NCI-H1048 (cell line): ENCODE results near the gene KAT14.
"Not testable (repeated sequence)": the region's sequence is repeated elsewhere in the genome, so short reads cannot be mapped to it uniquely, and the experiment has no call there.

Experiments used
- DNase-seq: peaks from one replicate; lab custom pipeline; 2025; lab: John Stamatoyannopoulos, UW

Gene KAT14, protein sequence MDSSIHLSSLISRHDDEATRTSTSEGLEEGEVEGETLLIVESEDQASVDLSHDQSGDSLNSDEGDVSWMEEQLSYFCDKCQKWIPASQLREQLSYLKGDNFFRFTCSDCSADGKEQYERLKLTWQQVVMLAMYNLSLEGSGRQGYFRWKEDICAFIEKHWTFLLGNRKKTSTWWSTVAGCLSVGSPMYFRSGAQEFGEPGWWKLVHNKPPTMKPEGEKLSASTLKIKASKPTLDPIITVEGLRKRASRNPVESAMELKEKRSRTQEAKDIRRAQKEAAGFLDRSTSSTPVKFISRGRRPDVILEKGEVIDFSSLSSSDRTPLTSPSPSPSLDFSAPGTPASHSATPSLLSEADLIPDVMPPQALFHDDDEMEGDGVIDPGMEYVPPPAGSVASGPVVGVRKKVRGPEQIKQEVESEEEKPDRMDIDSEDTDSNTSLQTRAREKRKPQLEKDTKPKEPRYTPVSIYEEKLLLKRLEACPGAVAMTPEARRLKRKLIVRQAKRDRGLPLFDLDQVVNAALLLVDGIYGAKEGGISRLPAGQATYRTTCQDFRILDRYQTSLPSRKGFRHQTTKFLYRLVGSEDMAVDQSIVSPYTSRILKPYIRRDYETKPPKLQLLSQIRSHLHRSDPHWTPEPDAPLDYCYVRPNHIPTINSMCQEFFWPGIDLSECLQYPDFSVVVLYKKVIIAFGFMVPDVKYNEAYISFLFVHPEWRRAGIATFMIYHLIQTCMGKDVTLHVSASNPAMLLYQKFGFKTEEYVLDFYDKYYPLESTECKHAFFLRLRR

DNA sequence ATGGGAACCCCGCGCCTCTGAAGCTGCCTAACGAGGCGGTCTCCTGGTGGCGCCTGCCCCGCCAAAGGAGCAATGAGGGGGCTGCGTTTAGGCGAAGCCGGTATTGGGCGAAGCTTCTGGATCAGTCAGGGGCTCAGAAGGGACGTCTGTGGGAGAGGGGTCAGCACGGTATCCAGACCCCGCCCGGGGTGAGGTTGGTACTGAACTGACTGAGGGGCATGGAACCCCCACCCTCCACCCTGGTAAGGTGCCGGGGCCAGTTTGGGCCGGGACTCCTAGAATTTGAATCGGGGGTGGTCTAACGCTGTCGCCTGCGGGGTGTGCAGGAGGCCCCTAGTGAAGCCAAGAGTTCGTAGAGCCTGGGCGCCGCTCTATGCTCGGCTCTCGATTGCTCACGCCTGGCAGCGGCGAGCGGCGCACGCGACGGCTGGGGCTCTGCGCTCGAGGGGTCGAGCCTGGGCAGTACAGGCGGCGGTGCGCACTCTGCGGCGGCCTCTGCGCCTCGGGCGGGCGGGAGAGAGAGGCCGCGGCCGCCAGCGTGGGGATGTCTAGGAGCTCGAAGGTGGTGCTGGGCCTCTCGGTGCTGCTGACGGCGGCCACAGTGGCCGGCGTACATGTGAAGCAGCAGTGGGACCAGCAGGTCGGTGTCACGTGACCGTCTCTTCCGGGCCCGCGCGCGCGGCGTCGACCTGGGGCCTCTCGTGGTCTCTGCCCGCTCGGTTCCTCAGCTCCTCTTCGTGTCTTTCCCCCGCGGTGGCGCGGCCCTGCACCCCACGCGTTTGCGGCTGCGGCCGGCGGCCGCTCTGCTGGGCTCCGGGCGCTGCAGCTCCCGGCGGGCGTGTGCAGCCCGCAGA, at the start of gene KAT14, which contains the start of gene PET117:
Gene KAT14 (plus strand): TSS at position 452 of the 854 bp plus-strand sequence. CDS start 4,798 bp downstream, outside the sequence.
Gene PET117 (plus strand): TSS at position 452 of the 854 bp plus-strand sequence. CDS start 93 bp downstream, at position 545.
- DNase-seq: peak; percentile 88

DNA sequence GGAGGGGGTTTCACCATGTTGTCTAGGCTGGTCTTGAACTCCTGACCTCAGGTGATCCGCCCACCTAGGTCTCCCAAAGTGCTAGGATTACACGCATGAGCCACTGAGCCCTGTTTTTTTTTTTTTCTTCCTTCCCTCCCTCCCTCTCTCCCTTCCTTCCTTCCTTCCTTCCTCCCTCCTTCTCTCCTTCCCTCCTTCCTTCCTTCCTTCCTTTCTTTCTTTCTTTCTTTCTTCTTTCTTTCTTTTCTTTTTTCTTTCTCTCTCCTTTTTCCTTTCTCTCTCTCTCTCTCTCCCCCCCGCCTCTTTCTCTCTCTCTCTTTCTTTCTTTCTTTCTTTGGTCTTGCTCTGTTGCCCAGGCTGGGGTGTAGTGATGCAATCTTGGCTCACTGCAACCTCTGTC, 49.4 kb upstream of the KAT14 start:
- not testable (repeated sequence) for DNase-seq

DNA sequence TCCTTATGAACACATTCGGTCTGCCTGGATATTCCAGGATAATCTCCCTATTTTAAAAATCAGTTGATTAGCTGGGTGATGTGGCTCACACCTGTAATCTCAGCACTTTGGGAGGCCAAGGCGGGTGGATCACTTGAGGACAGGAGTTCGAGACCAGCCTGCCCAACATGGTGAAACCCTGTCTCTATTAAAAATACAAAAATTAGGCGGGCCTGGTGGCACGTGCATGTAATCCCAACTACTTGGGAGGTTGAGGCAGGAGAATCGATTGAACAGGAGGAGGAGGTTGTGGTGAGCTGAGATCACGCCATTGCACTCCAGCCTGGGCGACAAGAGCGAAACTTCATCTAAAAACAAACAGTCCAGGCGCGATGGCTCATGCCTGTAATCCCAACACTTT, 48.8 kb upstream of the KAT14 start:
- not testable (repeated sequence) for DNase-seq

DNA sequence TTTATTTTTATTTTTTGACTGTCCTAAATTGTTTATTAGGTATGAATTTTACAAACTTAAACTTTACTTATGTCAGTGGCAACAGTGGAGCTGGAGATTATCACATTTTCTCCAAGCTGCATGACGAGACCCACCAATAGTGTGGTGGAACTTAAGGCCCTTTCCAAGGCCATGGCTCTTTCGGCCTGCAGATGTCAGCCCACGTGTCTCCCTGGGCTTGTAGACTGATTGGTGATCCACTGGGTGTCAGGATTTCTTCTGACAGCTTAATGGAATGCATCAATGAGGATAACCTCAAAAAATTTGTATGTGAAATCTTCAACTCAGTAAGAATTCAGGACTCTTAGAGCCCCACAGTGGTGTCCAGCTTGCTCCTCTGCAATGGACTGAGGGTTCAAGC, 47.6 kb upstream of the KAT14 start:
- no peak for DNase-seq

DNA sequence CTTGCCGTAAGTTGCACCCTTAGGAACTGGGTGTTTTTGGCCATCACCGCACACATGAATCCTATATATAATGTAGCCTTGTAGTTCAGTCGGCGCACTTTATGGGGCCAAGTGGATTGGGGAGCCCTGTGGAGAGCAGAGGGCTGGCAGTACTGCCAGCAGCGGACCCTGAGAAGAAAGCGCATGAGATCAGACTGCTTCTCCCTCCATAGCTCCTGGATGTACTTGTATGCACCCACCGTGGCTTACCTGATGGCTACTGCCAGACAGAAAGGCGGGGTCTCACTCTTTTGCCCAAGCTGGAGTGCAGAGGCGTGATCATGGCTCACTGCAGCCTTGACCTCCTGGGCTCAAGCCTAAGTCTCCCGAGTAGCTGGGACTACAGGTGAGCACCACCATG, 47.2 kb upstream of the KAT14 start:
- no peak for DNase-seq

DNA sequence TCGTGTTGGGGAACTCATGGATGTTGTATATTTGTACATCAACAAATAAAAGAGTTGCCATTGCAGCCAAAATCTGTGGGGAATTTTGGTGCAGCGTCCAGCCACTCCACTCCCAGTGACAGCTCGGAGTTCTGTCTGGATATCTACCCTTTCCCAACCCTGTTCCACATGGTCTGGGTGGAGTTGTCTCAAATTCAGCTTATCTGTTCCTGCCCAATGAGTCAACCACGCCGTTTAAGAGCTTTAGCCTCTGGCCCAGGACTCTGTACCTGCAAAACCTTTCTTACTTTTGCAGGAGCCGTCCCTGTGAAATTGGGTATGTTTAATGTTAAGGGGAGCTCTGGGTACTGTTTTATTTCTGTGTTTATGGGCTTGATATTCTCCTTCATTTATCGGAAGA, 46.0 kb upstream of the KAT14 start:
- no peak for DNase-seq

DNA sequence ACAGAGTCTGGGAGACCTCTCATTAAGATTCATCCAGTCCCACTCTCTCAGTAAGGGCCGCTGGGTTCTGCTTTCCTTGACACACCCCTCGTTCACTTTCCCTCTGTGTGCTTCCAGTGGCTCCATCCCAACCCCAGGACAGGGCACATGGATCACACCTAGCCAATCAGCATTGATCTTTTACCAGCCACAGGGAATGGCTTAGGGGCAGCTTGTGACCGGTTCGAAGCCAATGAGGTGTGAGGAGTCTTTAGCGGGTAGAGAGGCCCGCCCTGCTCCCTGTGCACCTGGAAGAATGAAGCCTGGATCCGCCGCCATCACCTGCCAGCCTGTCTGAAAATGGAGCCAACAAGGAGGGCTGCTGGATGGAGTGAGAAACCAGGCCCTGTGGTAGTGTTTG, 44.8 kb upstream of the KAT14 start:
- DNase-seq: no peak

DNA sequence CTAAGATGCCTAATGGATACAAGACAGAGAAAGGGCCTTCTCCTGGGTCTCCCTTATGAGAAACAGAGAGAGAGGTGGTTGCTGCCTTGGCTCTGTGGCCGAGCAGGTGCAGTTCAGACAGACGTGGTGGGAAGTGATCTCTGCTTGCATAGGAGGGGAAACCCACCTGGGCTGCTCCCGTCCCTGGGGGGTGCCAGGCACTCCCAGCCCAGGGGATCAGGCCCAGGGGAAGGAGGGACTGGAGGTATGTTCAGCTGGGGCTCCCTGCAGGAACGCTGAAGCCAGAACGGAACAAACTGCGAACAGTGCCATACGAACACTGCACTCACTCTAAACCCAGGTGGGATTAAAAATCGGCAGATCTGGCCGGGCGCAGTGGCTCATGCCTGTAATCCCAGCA, 44.3 kb upstream of the KAT14 start:
- DNase-seq: no peak

DNA sequence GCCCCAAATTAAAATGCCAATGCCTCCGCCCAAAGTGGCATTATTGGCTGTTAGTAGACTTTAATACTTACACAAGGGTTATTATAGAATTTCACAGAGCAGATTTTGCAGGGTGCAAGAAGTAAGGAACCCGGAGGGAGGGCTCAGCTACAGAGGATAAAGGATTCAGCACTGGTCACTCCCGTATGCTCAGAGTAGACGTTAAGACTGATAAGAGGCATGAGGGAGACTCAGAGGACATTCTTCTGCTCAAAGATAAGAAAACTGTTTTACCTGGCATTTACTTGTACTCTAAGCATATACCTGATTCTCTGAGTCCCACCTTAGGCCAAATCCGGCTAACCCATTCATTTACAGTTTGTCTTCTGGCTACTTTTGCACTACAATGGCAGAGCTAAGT, 43.5 kb upstream of the KAT14 start:
- DNase-seq: no peak

DNA sequence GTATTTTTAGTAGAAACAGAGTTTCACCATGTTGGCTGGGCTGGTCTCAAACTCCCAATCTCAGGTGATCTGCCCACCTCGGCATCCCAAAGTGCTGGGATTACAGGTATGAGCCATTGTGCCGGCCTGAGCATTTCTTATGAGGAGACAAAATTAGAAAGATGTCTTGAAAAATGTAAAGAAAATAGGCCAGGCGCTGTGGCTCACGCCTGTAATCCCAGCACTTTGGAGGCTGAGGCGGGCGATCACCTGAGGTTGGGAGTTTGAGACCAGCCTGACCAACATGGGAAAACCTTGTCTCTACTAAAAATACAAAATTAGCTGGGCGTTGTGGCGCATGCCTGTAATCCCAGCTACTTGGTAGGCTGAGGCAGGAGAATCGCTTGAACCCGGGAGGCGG, 37.1 kb upstream of the KAT14 start:
- not testable (repeated sequence) for DNase-seq

DNA sequence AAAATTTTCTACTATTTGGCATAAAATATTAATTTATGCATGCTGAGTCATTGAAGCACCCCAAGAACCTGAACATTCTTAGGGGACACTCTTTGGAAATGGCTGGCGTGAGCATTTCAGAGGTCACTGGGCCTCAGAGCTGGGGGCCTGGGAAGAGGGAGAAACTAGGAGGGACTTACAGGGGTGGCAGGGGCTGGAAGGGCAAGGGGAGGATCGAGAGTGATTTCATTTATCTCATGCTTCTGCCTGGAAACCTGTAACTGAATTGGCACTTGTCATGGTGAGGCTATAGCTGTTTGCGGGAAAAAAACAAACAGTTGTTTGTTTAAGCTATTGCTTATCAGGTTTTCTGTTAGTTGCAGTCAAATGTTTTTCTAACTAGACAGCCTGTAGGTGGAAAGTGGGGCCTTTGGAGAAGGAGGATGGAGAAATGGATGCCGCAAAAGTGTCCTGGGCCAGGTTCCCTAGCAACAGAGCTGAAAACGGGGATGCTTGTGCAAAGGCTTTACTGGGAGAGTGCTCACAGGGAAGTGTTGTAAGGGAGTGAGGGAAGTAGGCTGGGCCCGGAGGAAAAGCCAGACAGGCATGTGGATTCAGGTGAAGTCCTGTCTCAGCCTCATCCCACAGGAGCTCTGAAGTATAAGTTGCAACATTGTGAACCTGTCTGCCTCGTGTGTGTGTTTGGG, 36.4 kb upstream of the KAT14 start:
- DNase-seq: no peak

DNA sequence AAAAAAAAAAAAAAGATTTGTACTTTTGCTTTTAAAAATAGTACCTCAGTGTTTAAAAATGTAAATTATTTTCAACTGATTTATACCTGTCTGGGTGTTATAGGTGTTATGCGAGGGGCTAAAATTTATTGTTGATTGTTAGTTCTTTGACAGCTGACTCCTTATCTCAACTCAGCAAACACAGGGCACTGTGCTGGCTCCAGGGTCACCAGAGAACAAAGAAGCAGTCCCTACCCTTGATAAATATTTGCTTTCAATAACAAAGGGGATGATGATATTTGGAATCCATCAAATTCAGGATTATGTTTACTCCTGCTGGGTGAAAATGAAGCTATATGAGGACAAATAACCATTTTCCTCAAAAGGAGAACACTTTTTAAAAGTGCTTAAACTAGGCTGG, 34.2 kb upstream of the KAT14 start:
- DNase-seq: no peak

DNA sequence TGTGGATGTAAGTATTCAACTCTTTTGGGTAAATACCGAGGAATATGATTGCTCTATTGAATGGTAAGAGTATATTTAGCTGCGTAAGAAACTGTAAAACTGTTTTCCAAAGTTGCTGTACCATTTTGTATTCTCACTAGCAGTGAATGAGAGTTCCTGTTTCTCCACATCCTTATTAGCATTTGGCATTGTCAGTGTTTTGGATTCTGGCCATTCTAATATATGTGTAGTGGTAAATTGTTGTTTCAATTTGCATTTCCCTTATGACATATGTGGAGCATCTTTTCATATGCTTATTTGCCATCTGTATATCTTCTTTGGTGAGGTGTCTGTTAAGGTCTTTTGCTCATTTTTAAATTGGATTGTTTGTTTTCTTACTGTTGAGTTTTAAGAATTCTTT, 29.3 kb upstream of the KAT14 start:
- no peak for DNase-seq

DNA sequence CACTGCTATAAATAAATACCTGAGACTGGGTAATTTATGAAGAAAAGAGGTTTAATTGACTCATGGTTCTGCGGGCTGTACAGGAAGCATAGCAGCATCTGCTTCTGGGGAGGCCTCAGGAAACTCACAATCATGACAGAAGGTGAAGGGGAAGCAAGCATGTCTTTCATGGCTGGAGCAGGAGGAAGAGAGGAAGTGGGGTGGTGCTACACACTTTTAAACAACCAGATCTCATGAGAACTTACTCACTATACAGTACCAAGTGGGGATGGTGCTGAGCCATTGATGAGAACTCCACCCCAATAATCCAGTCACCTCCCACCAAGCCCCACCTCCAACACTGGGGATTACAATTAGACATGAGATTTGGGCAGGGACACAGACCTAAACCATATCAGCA, 9.1 kb upstream of the KAT14 start:
- not testable (repeated sequence) for DNase-seq

DNA sequence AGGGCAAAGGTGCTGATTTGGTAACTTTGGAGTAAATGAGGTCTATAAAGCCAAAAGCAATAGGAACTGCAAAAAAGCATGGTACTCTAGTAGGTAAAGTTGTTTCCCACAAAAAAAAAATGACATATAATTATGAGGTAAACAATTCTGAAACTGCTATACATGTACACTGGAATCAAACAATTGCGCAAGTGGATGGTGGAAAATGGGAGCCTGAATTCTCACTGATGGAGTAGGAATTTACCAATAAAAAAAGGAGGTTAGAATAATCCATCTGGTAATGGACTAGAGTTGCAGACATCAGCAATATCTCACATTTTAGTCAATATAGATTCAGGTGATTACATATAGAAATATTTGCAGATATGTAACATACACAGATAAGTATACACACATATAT, 5.0 kb upstream of the KAT14 start:
- no peak for DNase-seq

DNA sequence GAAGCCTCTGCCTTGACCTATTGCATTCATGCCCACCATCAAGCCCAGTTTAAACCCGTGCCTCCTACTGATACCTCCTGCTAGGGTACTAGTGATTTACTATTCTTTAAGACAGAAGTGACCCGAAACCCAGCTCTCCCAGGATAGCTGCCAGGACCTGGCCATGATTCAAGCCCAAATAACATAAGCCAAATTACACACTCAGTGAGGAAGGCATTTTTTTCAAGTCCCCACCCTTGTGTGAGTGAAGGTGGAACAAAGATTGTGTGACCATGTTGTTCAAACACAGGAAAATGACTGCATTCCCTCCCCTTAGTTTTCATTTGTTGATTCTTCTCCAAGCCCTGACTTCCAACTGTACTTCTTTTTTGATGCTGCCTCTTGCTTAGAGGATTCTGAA, 3.7 kb upstream of the KAT14 start:
- no peak for DNase-seq

DNA sequence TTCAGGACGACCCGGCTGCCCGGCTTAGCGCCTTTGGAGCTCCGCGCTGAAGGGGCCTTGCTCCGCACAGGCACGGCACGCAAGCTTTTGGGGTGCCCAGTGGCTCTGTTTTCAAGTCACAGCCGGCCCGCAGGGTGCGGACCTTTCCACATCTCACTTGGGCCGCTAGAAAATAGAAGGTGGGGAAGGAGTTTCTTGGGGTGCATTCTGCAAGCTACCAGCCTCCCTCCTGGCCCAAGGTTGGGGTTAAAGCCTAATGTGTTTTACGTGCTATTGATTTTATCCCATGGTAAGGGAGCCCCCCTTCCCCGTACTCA, 561 bp downstream of the KAT14 start:
- no peak for DNase-seq

DNA sequence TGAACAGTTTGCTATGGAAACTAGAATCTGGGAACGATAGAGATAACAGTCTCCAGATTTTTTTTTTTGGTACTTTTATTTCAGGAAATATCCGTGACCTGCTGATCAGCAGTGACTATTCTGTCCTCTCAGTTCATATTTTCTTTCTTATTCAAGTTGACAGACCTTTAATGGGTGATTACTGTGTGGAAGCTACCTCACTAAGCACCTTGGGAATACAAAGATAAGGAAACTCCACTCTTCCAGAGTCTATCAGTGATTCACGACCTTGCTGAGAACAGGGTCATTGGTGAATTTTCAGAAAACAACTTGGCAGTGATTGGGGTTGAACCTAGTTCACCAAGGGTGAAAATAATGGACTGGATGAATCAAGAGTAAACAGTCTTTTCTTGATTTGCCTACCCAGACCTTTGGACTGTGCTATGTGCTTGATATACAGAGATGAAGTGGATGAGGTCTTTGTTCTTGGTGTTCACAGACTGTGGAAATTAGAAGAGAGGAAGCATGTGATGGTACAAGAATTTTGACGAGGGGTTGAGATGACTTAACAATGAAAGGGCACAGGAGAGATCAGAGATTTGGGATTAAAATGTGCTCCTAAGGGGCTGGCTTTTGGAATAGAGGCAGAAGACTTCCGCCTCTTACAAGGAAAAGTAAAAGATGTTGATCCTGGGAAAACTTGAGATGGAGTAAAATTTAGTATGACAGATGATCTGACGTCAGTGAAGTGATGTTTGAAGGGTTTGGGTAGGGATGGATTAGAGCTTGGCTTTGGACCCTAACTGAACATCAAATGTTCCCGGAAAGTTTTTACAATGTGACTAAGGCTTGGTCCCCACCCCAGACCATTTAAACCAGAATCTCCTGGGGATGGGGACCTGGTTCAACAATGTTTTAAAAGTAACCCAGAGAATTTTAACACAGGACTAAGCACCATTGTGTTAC, 1.2 kb downstream of the KAT14 start:
- no peak for DNase-seq

DNA sequence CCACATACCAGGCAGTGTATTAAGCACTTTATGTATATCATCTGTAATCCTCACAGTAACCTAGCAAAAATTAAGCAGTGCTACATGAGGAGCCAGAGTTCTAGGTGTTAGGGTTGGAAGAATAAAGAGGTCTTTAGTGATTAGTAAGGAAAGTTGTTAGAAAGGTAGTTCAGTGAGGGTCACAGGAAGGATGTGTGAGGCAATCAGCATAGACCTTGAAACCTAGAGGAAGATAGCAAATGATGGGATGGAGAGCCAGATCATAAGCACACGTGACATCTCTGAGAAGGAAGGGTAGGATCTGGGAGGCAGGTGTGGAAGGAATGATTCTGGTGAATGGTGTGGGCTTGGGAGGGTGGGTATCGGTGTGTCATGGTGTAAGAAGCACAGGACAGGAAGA, 2.2 kb downstream of the KAT14 start:
- DNase-seq: no peak

DNA sequence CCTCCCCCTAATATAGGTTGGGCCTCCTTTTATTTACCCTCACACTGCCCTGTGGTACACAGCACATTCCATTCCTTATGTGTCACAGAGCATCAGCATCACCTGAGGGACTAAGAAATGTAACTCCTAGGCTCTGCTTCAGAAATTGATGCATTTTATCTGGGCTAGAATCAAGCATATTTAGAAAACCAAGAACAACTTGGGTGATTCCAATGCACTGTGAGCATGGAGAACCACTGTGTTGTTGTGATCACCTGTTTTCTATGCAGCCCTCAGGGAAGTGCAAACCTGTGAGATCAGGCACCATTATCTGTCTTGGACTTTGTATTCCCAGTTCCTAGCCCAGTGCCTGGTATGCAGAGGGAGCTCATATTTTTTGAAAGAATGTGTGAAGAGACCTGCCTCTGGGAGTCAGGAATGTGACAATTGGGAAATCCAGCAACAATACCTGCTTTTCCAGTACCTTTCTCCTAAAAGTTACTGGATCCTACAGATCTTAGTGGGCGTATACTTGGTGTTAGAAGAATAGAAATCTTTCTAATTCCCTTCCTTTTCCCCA, 7.0 kb downstream of the KAT14 start:
- DNase-seq: no peak
